ENCODE measurements around the gene NAV3.
A peak's percentile ranks its signal among the peaks of the same experiment; 100 is the strongest.
"Not testable (repeated sequence)": the region's sequence is repeated elsewhere in the genome, so short reads cannot be mapped to it uniquely, and the experiment has no call there.

Gene NAV3

DNA sequence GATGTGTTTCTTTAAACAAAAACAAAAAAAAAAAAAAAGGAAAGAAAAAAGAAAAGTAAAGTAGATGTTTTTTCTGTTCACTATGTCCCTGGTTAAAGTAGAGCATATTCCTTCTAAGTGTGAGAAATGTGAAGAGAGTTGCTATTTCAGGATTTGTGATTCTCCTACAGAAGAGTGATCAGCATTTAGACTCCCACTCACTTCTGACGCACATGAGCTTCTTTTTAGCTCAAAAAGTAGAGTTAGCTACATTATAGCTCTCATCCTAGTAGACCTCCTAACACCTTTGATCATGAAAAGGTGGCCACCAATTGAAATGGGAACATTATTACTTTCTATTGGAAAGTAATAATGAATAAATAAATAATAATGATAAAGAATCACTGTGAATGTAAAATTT, 368.2 kb downstream of the NAV3 start:
- DNase-seq: no peak

- no peak for DNase-seq
Observed at GRCh38 chr12:78199926-78200325, 369.2 kb downstream of the NAV3 start.

GRCh38 chr12:78204926-78205325, 374.2 kb downstream of the NAV3 start:
- no peak for DNase-seq

GRCh38 chr12:78208092-78208491, 377.4 kb downstream of the NAV3 start:
- no peak for DNase-seq

DNA sequence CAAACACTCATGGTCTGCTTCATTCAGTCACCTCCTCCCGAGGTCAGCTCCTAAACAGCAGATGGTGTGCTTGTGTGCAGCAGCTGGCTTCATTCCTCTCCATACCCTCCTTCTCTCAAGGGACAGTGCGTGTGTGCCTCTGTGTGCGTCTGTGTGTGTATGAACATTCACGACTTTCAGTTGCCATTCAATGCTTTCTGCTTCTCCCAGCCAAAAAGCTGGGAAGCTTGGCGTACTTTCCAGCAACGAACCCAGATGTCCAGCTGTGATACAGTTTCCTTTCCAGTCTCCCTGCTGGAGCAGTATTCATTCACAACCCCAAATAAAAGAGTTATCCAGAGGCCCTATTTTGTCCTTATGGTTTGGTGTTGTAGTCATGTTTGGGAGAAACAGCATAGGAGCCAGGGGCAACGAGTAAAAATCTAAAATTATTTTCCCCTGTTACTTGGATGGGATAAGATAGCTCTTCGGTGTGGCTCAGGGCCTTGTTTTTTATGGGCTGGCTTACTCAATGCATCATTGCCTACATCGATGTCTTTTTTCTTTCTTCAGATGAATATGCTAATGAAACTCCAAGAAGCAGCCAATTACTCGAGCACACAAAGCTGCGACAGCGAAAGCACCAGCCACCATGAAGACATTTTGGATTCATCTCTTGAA, 379.3 kb downstream of the NAV3 start:
- peak; percentile 72 for DNase-seq

GRCh38 chr12:78210506-78210860, 379.8 kb downstream of the NAV3 start:
- no peak for DNase-seq

- DNase-seq: no peak
Observed at GRCh38 chr12:78210894-78211302, 380.2 kb downstream of the NAV3 start.

- no peak for DNase-seq
Observed at GRCh38 chr12:78220811-78221210, 390.1 kb downstream of the NAV3 start.

DNA sequence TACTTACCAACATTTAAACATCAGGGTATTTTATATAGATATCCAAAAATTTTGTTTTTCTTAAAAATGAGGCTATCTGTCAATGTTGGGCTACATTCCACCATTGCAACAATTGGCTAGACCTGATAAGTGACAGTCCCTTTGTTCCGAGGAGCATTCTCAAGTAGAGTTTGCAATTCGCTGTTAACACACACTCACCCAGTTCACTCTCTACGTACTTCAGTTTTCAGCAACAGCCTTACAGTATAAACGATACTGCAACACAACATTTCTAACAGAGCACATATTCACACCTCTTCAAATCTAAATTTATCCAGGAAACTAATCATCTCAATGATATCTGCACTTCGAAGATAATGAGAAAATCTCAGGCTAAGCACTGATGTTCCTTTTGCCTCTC, 393.5 kb downstream of the NAV3 start:
- DNase-seq: no peak

GRCh38 chr12:78226763-78227162, 396.1 kb downstream of the NAV3 start:
- DNase-seq: no peak

GRCh38 chr12:78229591-78230101, 399.0 kb downstream of the NAV3 start:
- no peak for DNase-seq

- DNase-seq: no peak
Observed at GRCh38 chr12:78232756-78233155, 402.1 kb downstream of the NAV3 start.

DNA sequence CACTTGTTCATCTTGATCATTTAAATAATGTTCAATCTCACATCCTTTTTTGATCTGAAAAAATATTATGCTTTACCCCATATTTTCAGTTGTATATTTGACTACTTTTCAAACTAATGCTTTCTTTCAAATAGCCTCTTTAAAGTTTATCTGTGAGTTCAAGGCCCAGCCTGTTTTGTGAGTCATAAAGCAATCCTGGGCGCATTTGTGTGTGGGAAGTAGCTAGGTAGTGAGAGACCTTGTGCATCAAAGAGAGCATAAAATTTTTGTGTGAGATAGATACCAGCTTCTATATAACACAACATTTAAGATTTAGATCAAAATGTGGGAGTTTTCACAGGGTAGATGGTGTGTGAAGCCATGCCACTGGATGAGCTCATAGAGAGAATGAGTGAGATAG, 405.6 kb downstream of the NAV3 start:
- DNase-seq: no peak

- no peak for DNase-seq
Observed at GRCh38 chr12:78239544-78239943, 408.9 kb downstream of the NAV3 start.

GRCh38 chr12:78240827-78241226, 410.1 kb downstream of the NAV3 start:
- DNase-seq: no peak

GRCh38 chr12:78241446-78241845, 410.8 kb downstream of the NAV3 start:
- peak; percentile 92 for DNase-seq

DNA sequence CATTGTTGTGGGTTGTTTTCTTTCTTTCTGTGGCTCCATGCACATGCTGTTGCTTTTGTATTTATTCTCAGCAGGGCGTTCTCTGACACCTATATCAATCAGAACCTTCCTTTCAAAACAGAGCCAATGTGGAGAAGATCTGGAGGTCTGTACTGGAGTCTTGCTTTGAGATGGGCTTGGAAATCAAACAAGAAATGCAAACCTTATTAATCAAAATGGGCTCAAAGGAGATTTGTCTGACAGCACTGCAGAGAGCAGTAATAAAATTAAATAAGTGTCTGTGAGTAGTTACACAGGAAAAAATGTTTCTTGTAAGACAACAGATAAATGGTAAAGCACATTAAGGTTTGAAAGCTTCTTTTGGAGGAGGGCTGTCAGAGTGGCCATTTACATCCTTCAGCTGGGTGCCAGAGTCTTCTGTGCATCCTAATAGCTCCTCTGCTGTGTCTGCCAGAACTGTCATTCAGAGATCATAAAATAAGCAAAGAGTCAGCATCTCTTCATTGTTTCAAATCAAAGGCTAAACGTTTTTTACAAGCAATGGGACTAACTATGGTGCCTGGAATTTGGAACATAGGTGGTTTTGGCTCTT, 414.3 kb downstream of the NAV3 start:
- no peak for DNase-seq

DNA sequence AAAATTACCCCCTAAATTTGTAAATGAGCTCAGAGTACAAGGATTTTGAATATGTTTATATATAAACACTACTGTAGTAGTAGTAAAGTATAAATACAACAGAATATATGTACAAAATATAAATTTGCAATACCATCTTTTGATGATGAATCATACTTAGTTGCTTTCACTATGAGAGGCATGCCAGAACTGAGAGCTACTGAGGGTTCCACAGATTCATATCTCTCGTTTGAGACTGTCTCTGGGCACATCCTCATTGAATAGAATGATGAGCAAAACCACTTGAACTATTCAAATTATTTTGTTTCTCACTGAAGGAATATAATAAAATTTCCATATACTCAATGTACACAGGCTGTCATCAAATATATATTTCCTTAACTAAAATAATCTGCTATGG, 417.6 kb downstream of the NAV3 start:
- DNase-seq: no peak

GRCh38 chr12:78249578-78249977, 418.9 kb downstream of the NAV3 start:
- DNase-seq: no peak

DNA sequence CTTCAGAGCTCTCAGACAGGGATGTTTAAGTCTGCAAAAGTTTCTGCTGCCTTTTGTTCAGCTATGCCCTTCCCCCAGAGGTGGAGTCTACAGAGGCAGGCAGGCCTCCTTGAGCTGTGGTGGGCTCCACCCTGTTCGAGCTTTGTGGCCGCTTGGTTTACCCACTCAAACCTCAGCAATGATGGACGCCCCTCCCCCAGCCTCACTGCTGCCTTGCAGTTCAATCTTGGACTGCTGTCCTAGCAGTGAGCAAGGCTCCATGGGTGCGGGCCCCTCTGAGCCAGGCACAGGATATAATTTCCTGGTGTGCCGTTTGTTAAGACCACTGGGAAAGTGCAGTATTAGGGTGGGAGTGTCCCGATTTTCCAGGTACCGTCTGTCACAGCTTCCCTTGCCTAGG, 427.0 kb downstream of the NAV3 start:
- not testable (repeated sequence) for DNase-seq

DNA sequence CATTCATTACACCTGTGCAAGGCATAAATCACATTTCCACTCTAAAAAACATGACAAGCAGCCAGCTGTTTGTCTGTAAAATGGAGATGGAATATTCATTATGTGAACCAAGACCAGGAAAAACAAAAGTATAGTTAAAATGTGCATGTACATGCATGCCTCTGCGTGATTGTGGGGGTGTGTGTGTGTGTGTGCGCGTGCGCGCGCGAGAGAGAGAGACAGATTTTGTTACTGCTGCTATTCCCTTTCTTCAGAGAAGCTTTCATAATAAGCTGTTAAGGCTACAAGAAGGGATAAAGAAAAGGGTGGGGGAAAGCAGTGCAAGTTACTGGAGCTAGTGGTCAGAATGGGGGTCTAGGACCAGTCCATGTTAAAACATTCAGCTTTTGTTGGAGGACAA, 430.3 kb downstream of the NAV3 start:
- no peak for DNase-seq

DNA sequence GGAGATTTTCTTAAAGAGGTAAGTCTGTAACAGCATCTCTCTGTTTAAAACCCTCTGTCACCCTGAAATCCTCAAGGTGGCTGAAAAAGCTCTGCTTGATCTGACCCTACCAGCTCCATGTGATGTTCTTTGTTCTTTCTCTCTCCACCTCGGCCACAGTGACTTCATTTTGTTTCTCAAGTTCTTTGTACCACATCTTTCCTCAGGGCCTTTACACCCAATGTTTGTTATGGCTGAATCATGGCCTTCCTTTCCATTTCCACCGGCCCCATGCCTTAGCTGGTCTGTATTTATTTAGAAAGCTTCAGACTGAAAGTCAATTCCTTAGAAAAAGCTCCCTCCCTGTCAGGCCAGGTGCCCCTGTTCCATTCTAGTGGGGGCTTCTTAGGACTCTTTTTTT, 431.2 kb downstream of the NAV3 start:
- DNase-seq: no peak
